H54 (cell line): Measurements from ENCODE around the gene NELFA.

Experiments used
- DNase-seq: peaks from one replicate; pipeline ENCODE4 v3.0.0; 2011; ENCODE audit warnings: low spot score, mixed read lengths; ENCODE audit not compliant: insufficient read length
- FAIRE-seq: peaks from 3 replicates; lab custom pipeline; 2011; peaks lifted over from hg19 to GRCh38; lab: Jason Lieb, UNC
- POLR2A ChIP-seq: IDR thresholded peaks from 2 replicates; pipeline ENCODE4 v1.6.1; 2011; ENCODE audit warnings: low read depth, mild to moderate bottlenecking, low read length

The NELFA gene

GRCh38 chr4:1984406-1985191 is 24.2 kb downstream of the NELFA start:
- DNase-seq (no peak), FAIRE-seq (no peak)

GRCh38 chr4:1983846-1984405 is 24.8 kb downstream of the NELFA start:
- no peak for FAIRE-seq
- TF ChIP-seq POLR2A = no peak
- no peak for DNase-seq

More at GRCh38 chr4:1984406-1985191, 24.2 kb downstream of the NELFA start:
- TF ChIP-seq POLR2A = no peak

GRCh38 chr4:1983053-1983845 is 25.5 kb downstream of the NELFA start:
- no peak for FAIRE-seq
- no peak for DNase-seq
- no peak for TF ChIP-seq POLR2A

GRCh38 chr4:1982124-1983052 is 26.4 kb downstream of the NELFA start:
- FAIRE-seq = no peak
- no peak for DNase-seq
- TF ChIP-seq POLR2A = no peak

GRCh38 chr4:1981251-1982058 is 27.3 kb downstream of the NELFA start:
- DNase-seq (no peak), FAIRE-seq (no peak)
- no peak for TF ChIP-seq POLR2A

GRCh38 chr4:1980561-1981041 is 28.2 kb downstream of the NELFA start:
- no peak for TF ChIP-seq POLR2A
- FAIRE-seq (no peak), DNase-seq (no peak)

- FAIRE-seq (no peak), DNase-seq (no peak)
- no peak for TF ChIP-seq POLR2A
Observed at GRCh38 chr4:1979477-1980196, 29.1 kb downstream of the NELFA start.

- no peak for FAIRE-seq
- TF ChIP-seq POLR2A = no peak
Observed at GRCh38 chr4:1978741-1979476, 29.9 kb downstream of the NELFA start.

GRCh38 chr4:1978226-1978625 is 30.5 kb downstream of the NELFA start:
- no peak for FAIRE-seq
- no peak for DNase-seq
- no peak for TF ChIP-seq POLR2A

More at GRCh38 chr4:1978741-1979476, 29.9 kb downstream of the NELFA start:
- DNase-seq = no peak

GRCh38 chr4:1976416-1977352 is 32.1 kb downstream of the NELFA start:
- DNase-seq (no peak), FAIRE-seq (no peak)
- no peak for TF ChIP-seq POLR2A
